Right renal cortex interstitium (tissue), 3 donors: Measurements from ENCODE around the gene TMEM45A. TPM values are rescaled to one million over a fixed set of nuclear protein-coding genes. Genes with fewer than 3 reads are reported as not detected.
"Not testable (repeated sequence)": the region's sequence is repeated elsewhere in the genome, so short reads cannot be mapped to it uniquely, and the experiment has no call there.

ENCODE experiments used
- DNase-seq, 3 donors: peaks; one replicate each; pipeline ENCODE4 v3.0.0-alpha.2; 2013; ENCODE audit warnings: low read depth in 3 of 3, low spot score in 2 of 3
- polyA plus RNA-seq, 3 donors: library from polyadenylated mRNA; unstranded; fragments of 120-200 nt; gene quantifications; one replicate each; pipeline ENCODE4 v1.2.1, GENCODE V29; 2013; ENCODE audit not compliant: insufficient read length in 3 of 3

TMEM45A gene
- polyA plus RNA-seq, 3 donors: 22.5 to 23.4 (median 22.6) TPM

DNA sequence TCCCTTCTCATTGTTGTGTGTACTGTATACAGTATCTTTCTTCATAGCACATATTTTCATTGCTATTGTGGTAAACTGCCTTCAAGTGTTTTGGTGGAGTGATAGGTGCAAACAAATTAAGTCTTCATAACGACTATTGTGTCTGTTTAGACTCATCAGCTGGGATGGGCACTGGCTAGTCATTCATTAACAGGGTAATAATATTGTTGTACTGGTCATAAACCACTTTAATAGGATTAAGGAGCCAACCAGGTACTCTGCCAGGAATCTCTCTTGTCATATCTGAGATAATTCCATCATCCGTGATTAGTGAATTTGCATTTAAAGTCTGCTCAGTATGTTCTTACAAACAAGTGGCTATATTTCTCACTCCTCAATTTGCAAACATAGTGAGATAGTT is 10.2 kb upstream of the TMEM45A start:
- DNase-seq: no peak

DNA sequence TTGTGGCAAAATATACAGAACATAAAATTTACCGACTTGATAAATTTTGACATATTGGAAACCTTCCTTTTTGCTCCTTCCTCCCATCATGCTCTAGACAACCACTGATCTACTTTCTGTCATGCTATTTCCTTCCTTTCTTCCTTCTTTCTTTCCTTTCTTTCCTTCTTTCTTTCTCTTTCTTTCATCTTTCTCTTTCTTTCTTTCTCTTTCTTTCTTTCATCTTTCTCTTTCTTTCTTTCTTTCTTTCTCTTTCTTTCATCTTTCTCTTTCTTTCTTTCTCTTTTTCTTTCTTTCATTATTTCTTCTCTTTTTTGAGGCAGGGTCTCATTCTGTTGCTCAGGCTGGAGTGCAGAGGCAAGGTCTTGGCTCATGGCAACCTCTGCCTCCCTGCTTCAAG is 8.9 kb upstream of the TMEM45A start:
- DNase-seq: no peak

DNA sequence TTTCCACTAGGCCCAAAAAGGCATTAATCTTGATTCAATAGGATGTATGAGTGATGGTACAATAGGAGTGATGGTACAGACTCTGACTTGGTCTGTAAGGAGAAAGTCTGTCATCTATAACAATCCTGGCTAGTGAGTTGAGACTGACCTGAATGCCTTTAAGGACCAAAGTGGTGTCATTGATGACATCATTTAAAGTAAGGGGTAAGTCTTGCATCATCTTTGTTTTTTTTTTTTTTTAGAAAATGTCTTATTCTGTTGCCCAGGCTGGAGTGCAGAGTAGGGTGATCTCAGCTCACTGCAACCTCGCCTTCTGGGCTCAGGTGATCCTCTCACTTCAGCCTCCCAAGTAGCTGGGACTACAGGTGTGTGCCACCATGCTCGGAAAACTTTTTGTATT is 5.6 kb upstream of the TMEM45A start:
- no peak for DNase-seq

DNA sequence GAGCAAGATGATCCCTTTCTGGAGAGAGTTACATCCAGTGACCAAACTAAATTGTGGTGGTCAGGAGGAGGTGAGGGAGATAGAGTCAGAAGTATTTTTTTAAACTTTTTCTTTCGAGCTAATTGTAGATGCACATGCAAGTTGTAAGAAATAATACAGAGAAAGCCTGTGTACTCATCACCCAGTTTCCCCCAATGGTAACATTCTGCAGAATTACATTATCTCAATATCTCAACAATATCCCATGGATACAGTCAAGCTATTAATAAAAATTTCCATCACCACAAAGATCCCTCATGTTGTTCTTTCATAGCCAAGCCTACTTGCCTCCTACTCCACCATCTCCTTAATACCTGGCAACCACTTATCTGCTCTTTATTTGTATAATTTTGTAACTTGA is 3.3 kb upstream of the TMEM45A start:
- no peak for DNase-seq

DNA sequence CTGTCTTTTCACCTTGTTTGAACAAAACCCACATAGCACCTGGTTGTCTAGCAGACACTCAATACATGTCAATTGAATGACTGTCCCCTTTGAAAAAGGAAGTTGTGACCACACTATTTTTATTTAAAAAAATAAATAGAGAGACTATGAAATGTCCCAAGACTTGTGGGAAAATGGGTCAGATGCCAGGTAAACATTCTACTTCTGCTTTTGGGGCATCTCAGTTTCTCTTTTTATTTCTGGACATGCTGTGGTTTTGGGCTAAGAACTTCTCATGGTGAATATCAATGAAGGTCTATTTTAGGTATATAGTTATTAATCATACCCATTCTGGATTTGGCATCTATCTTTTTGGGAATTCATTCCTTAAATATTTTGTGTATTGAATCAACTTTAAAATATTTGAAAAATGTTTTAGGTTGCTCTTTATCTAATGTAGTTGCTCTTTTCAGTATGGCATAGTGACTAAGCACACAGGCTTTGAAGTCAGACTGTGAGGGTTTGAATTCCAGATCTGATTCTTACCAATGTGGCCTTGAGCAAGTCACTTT is 4.4 kb downstream of the TMEM45A start:
- DNase-seq: no peak

DNA sequence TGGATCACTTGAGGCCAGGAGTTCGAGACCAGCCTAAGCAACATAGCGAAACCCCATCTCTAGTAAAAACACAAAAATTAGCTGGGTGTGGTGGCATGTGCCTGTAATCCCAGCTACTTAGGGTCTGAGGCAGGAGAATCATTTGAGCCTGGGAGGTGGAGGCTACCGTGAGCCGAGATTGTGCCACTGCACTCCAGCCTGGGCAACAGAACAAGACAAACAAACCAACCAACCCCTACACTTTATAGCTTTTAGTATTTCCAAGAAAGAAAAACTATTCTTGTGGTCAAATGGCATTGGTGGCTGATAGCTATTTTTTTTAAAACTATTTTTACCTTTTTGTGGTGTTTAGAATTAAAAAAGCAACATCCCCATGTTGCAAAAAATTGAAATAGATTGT is 7.2 kb downstream of the TMEM45A start:
- DNase-seq: no peak

DNA sequence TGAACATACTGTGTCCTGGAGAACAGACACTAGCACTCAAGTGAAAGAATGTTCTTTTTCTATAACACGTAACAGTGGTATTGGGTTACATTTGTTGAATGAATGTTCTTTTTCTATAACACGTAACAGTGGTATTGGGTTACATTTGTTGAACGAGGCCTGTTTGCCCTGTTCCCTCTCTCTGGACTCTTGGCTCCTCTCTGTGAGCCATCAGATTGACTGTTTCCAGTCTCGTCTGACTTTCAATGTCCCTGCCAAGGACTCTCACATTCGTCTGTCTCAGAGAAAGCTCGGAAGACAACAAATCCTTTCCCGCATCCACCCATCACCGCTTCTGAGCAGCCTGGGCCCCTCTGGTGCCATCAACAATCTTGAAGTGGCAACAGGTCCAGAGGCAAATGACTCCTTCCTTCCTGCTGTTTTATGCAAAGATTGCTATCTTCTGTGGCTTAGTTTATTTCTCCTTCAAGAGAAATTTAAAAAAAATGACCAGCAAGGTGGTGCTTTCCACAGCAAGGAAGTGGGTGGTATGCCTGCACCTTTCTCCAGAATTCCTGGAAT is 8.0 kb downstream of the TMEM45A start:
- DNase-seq: no peak

DNA sequence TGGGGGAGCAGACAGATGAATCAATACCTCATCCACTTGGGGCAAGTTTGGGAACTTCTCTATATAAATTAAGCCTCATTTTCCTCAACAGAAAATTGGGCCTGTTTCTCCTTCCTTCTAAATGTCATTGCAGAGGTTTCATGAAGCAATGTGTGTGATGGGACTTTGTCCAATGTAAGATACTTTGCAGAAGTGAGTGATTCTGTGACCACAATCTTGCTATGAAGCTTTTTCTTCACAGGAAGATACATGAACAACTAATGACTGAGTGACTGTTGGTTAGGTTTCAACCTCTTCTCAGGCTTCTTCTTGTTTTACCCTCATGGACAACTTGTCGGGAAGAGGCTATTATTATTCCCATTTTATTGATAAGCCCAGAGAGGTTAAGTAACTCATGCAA is 11.0 kb downstream of the TMEM45A start:
- DNase-seq: no peak

DNA sequence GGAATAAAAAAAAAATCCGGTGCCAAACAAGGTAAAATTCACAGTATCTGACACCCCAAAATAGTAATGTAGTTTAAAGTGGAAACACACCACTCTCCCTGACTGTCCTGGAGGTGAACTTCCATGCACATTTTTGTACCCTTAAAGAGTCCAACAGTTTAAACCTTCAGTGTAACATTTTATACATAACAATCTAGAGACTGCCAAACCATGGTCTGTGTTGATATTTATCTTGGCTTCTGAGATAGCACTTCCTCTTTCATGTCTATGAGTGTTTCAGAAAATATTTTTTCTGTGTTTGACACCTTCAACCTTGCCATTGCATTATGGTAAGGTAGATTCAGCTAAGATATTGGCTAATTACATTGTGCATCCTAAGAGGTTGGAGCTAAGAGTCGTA is 13.9 kb downstream of the TMEM45A start:
- no peak for DNase-seq

DNA sequence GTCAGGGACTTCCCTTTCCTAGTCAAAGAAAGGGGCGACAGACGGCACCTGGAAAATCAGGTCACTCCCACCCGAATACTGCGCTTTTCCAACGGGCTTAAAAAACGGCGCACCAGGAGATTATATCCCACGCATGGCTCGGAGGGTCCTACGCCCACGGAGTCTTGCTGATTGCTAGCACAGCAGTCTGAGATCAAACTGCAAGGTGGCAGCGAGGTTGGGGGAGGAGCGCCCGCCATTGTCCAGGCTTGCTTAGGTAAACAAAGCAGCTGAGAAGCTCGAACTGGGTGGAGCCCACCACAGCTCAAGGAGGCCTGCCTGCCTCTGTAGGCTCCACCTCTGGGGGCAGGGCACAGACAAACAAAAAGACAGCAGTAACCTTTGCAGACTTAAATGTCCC is 17.4 kb downstream of the TMEM45A start:
- not testable (repeated sequence) for DNase-seq

DNA sequence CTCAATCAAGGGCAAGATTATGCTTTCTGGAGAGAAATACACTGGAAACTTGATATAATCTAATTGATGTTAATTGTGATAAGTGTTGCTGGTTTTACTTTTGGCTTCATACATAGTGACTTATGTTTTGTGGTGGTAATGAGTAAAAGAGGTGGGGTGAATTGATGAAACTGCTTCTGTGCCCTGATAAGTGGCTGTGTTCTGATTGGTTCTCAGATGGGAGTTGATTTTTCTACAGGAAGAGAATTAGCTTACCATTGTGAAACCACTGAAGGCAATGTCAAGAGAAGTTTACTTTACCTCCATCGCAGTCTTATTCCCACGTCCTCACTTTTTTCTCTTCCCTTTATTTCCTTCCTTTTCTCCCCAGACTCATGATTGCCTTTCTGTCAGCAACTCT is 23.8 kb downstream of the TMEM45A start:
- no peak for DNase-seq

DNA sequence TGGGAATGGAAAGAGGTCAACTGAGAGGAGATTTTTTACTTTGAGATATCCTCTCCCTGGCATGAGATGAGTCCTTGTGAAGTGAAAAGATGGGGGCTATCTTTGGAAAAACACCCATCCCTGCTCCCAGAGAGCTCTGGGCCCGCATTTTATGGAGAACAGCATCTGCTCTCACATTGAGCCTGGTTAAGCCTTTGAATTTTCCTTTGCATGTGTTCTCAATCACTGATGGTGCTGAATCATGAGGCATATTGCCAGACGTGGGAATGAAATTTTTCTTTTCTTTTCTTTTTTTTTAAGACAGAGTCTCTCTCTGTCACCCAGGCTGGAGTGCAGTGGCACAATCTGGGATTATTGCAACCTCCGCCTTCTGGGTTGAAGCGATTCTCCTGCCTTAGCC is 24.4 kb downstream of the TMEM45A start:
- DNase-seq: no peak

DNA sequence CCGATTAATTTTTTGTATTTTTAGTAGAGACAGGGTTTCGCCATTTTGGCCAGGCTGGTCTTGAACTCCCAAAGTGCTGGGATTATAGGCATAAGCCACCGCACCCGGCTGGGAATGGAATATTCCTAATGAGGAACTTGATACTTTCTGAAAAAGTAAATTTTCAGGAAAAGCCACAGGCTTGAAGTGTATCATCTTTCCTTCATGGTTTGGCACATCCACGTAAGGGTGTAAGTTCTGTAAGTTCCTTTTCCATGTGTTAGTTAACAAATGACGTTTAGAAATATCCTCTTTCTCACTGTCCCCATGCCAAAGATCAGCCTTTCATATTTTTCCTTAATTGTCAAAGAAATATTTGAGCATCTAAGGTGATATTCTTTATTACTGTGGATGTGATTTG is 24.9 kb downstream of the TMEM45A start:
- no peak for DNase-seq

DNA sequence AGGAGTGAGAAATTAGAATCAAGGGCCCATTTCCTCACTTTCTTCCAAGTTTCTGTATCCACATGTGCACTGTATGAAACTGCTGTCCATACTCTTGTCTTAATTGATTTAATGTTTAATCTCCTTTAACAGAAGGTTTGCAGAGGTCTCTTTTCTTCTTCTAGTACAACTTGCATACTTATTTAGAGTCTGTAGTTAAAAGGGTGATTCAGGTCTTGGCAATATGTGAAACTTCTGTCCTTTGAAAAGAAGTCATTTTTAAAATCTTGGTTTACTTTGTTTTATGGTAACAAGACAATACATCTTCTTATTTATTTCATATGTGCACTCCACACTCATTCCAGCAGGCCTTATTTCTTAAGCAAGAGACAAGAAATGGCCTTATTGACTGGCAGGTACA is 25.8 kb downstream of the TMEM45A start:
- DNase-seq: no peak

DNA sequence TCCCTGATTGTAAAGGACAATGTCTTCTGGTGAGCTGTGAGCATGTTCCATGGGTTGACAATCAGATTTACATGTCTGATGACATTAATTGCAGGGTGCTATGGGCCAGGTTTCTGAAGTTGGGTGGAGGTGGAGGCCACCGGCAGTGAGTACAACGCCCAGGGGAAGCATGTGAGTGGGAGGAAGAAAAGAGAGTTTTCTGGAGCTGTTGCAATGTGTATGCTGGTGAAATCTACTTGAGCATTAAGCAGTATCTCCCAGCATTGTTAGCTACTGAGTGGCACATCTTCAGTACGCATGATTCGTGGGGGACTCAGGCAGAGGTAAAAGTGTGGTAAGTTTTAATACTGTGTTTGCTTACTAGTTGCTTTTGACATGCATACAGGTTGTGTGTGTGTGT is 26.6 kb downstream of the TMEM45A start:
- no peak for DNase-seq

DNA sequence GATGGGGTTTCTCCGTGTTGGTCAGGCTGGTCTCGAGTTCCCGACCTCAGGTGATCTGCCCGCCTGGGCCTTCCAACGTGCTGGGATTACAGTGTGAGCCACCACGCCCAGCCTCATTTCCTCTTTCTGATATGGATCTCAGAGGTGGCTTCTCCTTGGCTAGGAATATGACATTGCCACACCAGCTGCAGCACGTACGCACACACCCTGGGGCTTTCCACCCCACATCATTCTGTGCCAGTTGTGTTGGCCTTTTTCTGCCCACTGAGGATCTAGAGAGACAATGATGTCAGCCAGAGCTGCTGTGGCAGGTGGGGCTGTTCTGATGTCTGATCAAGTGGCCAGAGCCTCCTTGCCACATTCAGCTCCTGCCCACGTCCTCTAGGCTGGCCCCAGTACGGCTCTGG is 29.0 kb downstream of the TMEM45A start:
- DNase-seq: no peak

DNA sequence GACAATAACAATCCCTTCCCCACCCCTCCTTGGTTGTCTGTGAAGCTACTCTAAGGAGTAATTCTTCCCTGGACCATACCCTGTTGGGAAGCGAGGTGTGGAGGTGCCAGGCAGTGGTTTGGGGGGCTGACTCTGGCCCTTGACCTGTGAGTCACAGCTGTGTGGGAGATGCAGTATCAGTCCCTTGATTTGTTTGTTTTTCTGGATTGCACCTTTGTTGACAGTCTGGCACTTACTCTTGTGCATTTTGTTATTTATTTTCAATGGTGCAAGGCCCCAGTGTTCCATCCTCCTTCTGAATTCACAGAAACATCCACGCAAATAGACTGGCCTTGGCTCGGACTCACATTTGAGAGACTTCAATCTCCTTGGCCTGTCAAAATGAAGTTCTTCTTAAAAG is 29.7 kb downstream of the TMEM45A start:
- DNase-seq: no peak

DNA sequence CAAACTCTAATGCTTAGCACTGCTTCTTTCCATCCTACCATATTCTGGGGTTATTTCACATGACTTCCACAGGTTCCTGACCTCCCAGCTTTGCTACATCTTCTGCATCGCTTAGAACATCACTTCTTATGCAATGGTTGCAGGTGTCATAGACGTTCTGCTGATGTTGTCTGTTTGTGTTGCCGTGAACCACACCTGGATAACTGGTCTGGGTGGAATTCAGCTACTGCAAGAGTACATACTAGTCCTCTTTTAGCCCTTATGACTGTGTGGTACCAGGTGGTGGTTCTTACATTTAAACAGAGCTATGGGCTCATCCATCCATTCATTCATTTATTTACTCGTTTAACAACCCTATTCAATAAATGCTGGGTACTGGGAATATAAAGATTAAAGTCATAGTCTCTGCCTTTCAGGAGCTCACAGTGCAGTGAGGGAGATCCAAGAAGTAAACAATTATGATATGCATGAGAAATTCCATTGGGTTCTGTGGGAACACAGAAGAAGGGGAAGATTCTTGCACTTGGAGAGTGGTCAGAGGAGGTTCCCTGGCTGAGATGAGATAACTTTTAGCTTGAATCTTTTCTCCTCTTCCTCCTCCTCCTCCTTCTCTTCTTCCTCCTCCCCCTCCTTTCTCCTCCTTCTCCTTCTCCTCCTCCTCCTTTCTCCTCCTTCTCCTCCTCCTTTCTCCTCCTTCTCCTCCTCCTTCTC is 30.8 kb downstream of the TMEM45A start:
- DNase-seq: no peak

DNA sequence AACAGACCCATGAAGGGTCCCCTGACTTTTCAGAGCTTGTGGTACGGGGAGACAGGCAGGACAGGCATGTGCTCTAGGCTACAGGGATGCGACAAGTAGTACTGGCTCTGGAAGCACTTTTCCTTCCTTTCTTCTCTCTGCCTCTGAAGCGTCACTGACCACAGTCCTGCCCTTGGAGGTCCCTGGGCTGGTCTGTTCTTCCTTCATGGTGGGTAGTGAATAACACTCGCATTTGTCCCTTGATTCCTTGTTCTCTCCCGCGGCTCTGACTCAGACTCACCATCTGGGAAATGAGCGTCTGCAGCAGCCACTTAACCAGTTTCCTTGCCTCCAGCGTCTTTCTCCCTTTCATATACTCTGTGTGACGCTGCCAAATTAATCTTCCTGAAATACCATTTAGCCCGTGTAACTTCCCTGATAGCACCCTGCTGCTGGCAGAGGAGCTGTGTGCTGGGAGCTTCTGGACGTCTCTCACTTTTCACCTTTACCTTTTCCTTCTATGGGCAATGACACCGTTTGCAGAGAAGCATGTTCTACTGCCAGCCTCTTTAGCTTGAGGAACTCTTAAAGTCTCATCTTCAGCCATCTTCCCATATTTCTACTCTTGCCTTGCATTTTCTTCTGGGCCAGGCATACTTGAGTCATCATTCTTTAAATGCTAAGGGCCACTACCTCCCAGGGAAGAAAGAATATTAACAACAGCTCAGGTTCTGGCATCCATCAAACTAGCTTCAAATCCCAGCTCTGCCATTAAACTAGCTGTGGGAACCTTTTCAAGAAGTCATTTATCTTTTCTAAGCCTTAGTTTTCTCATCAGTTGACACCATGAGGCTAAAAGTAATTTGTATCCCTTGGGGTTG is 33.6 kb downstream of the TMEM45A start:
- DNase-seq: no peak

DNA sequence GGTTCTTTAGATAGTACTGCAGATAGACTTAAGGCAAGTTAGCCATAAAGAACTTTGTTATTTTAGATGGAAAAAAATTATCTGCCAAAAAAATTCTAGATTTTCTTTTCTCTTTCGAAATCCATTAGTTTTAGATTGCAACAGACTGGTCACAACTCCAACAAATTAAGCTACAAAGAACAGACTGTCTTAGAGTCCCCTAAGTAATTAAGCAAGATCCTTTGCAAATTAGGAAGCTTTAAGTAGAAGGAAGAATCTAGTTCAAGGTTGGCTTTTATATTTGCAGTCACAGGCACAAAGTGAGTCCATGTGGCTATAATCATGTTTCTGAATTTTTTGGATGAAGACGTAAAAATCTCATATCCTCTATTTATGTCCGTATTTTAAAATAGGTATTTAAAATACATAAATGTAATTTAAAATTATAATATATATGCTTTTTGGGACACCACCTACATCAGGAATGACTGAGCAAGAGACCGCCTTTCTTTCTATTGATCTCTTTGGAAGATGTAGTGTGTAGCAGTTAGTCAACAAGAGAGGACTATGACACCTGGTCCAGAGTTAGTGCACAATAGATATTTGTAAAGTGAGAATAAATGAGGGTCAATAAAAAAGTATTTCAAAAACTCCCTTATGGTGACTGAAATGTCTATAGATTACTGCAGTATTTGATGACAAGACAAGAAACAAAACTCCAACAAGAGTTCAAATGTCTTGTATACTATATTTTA is 34.4 kb downstream of the TMEM45A start:
- DNase-seq: no peak

DNA sequence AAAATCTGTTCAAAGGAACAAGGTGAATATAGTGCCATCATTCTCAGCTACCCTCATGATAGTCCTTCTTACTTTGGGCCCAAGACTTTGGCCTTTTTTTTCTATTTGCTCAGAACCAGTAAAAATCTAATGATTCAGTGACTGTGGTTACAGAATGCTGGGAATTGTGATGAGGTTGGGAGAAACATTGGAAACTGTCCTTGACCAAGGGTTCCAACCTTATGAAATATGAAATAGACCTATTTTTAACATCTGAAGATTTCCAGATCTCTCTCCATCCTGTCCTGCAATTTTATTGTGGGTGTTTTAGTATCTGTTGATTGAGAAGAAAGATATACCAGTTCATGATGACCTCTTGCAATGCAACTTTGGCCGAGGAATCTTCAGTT is 34.9 kb downstream of the TMEM45A start:
- DNase-seq: no peak
